Left hindlimb (tissue), 1 donor: Measurements from ENCODE around the gene GGA3.
"Not testable (repeated sequence)": the region's sequence is repeated elsewhere in the genome, so short reads cannot be mapped to it uniquely, and the experiment has no call there.

Experiments
- DNase-seq: peaks from one replicate; pipeline ENCODE4 v3.0.0-alpha.2; 2018

GGA3 gene

GRCh38 chr17:75261336-75262111, at the start of gene GGA3, which contains the start of gene MRPS7:
GGA3 (minus strand) TSS chr17:75261606; CDS start chr17:75261587, 19 bp downstream.
MRPS7 (plus strand) TSS chr17:75261879; CDS start chr17:75261901, 22 bp downstream.
- peak; percentile 97 for DNase-seq

- no peak for DNase-seq
Measured at GRCh38 chr17:75308732-75309629, 47.6 kb upstream of the GGA3 start.

- DNase-seq: no peak
Measured at GRCh38 chr17:75307957-75308731, 46.7 kb upstream of the GGA3 start.

GRCh38 chr17:75301502-75302206, 40.2 kb upstream of the GGA3 start:
- no peak for DNase-seq

GRCh38 chr17:75301049-75301448, 39.6 kb upstream of the GGA3 start:
- DNase-seq: no peak

GRCh38 chr17:75300280-75300679, 38.9 kb upstream of the GGA3 start:
- DNase-seq: no peak

GRCh38 chr17:75295201-75296158, 34.1 kb upstream of the GGA3 start:
- DNase-seq: no peak

GRCh38 chr17:75292810-75293448, 31.5 kb upstream of the GGA3 start:
- not testable (repeated sequence) for DNase-seq

- DNase-seq: no peak
Measured at GRCh38 chr17:75289832-75290337, 28.5 kb upstream of the GGA3 start.

- DNase-seq: peak; percentile 98
Measured at GRCh38 chr17:75289115-75289831, 27.9 kb upstream of the GGA3 start, which contains the start of gene SLC25A19. SLC25A19 (minus strand) TSS chr17:75289433; CDS start chr17:75286764, 2,669 bp downstream.

- DNase-seq: peak; percentile 43
Measured at GRCh38 chr17:75288770-75289114, 27.3 kb upstream of the GGA3 start.

- DNase-seq: no peak
Measured at GRCh38 chr17:75288359-75288758, 27.0 kb upstream of the GGA3 start.

- DNase-seq: no peak
Measured at GRCh38 chr17:75287221-75287620, 25.8 kb upstream of the GGA3 start.

GRCh38 chr17:75285123-75285522, 23.7 kb upstream of the GGA3 start:
- DNase-seq: no peak

- DNase-seq: not testable (repeated sequence)
Measured at GRCh38 chr17:75280189-75280588, 18.8 kb upstream of the GGA3 start.

GRCh38 chr17:75277664-75278071, 16.3 kb upstream of the GGA3 start:
- no peak for DNase-seq

GRCh38 chr17:75273977-75274708, 12.7 kb upstream of the GGA3 start:
- no peak for DNase-seq

GRCh38 chr17:75272848-75273184, 11.4 kb upstream of the GGA3 start:
- no peak for DNase-seq
